ENCODE results near the gene AGMAT. TPM values are rescaled to one million over a fixed set of nuclear protein-coding genes. Genes with fewer than 3 reads are reported as not detected.
"Not testable (repeated sequence)": the region's sequence is repeated elsewhere in the genome, so short reads cannot be mapped to it uniquely, and the experiment has no call there.

The AGMAT gene
- total and polyA plus RNA-seq, 2 experiments from 2014 or later: 0.12 to 0.45 TPM

GRCh38 chr1:15617173-15618076 is 32.6 kb upstream of the AGMAT start, which contains the start of gene DDI2:
Gene DDI2, plus strand, starts transcription at chr1:15617458. Its CDS starts 213 bp downstream, at chr1:15617671.
- peaks cover 27% of the 10 kb centered on the region for H3K4me1 ChIP-seq (ENCODE audit: low read depth)
- H3K27me3 ChIP-seq: no peaks in the 10 kb centered on the region
- H3K4me3 ChIP-seq: peak within 1 kb of the TSS; percentile 67
- H3K9me3 ChIP-seq (ENCODE audit: low read depth): no peaks in the 10 kb centered on the region
- no peak for TF ChIP-seq CTCF (IDR thresholded peaks at IDR 0.05; ENCODE audit: low read depth, low read length)
- DNase-seq (ENCODE audit: low read depth in 1 of 2, low spot score in 1 of 2): peak; percentile 98 to 99
- H3K36me3 ChIP-seq: no peaks in the 10 kb centered on the region
- peak within 1 kb of the TSS; percentile 93 for H3K27ac ChIP-seq

- no peak for TF ChIP-seq CTCF (IDR thresholded peaks at IDR 0.05; ENCODE audit: low read depth, low read length)
- no peaks in the 10 kb centered on the region for H3K9me3 ChIP-seq (ENCODE audit: low read depth)
- H3K27me3 ChIP-seq: no peaks in the 10 kb centered on the region
- peaks cover 27% of the 10 kb centered on the region for H3K4me1 ChIP-seq (ENCODE audit: low read depth)
- peak overlapping the region; percentile 80 for H3K27ac ChIP-seq
- peak in 1 of 2 donors; percentile 66 for DNase-seq (ENCODE audit: low read depth in 1 of 2, low spot score in 1 of 2)
- H3K36me3 ChIP-seq: no peaks in the 10 kb centered on the region
- peak overlapping the region; percentile 38 for H3K4me3 ChIP-seq
Observed at GRCh38 chr1:15616373-15617172, 31.7 kb upstream of the AGMAT start.

GRCh38 chr1:15610167-15610566 is 25.3 kb upstream of the AGMAT start:
- no peak for DNase-seq (ENCODE audit: low read depth in 1 of 2, low spot score in 1 of 2)
- Histone ChIP-seq H3K27me3 (no peaks in the 10 kb centered on the region), H3K27ac (no peak overlapping the region), H3K36me3 (no peaks in the 10 kb centered on the region), H3K4me3 (no peak overlapping the region), H3K9me3 (ENCODE audit: low read depth) (no peaks in the 10 kb centered on the region), H3K4me1 (ENCODE audit: low read depth) (no peaks in the 10 kb centered on the region)
- no peak for TF ChIP-seq CTCF (IDR thresholded peaks at IDR 0.05; ENCODE audit: low read depth, low read length)

- Histone ChIP-seq H3K27me3 (no peaks in the 10 kb centered on the region), H3K36me3 (no peaks in the 10 kb centered on the region), H3K4me1 (ENCODE audit: low read depth) (no peaks in the 10 kb centered on the region), H3K4me3 (no peak overlapping the region), H3K9me3 (ENCODE audit: low read depth) (no peaks in the 10 kb centered on the region), H3K27ac (no peak overlapping the region)
- TF ChIP-seq CTCF (IDR thresholded peaks at IDR 0.05; ENCODE audit: low read depth, low read length): no peak
- DNase-seq (ENCODE audit: low read depth in 1 of 2, low spot score in 1 of 2): no peak
Observed at GRCh38 chr1:15609631-15610030, 24.8 kb upstream of the AGMAT start.

- no peak for DNase-seq (ENCODE audit: low read depth in 1 of 2, low spot score in 1 of 2)
- no peaks in the 10 kb centered on the region for H3K36me3 ChIP-seq
- no peak overlapping the region for H3K27ac ChIP-seq
- no peaks in the 10 kb centered on the region for H3K4me1 ChIP-seq (ENCODE audit: low read depth)
- no peaks in the 10 kb centered on the region for H3K27me3 ChIP-seq
- no peak overlapping the region for H3K4me3 ChIP-seq
- H3K9me3 ChIP-seq (ENCODE audit: low read depth): no peaks in the 10 kb centered on the region
- no peak for TF ChIP-seq CTCF (IDR thresholded peaks at IDR 0.05; ENCODE audit: low read depth, low read length)
Observed at GRCh38 chr1:15605398-15606383, 20.8 kb upstream of the AGMAT start.

GRCh38 chr1:15604400-15604799 is 19.5 kb upstream of the AGMAT start:
- H3K9me3 ChIP-seq (ENCODE audit: low read depth); DNase-seq (ENCODE audit: low read depth in 1 of 2, low spot score in 1 of 2); H3K4me3 ChIP-seq; H3K27ac ChIP-seq; H3K27me3 ChIP-seq; H3K36me3 ChIP-seq; H3K4me1 ChIP-seq (ENCODE audit: low read depth): not testable (repeated sequence)

- not testable (repeated sequence) for H3K9me3 ChIP-seq (ENCODE audit: low read depth)
- peak overlapping the region; percentile 88 for H3K27ac ChIP-seq
Observed at GRCh38 chr1:15603966-15604282, 19.1 kb upstream of the AGMAT start.

More at GRCh38 chr1:15603966-15604282, 19.1 kb upstream of the AGMAT start:
- H3K27me3 ChIP-seq; DNase-seq (ENCODE audit: low read depth in 1 of 2, low spot score in 1 of 2); H3K4me1 ChIP-seq (ENCODE audit: low read depth); H3K36me3 ChIP-seq: not testable (repeated sequence)
- H3K4me3 ChIP-seq: peak overlapping the region; percentile 66

Data from cardiac muscle cell (in vitro differentiated cells and primary cell).